ENCODE data around the gene TTBK1.

Gene TTBK1

GRCh38 chr6:43308101-43308989 is 65.1 kb downstream of the TTBK1 start, which contains the start of gene CRIP3:
Gene CRIP3, minus strand, starts transcription at chr6:43308826. Its CDS starts 34 bp downstream, at chr6:43308792.
- no peak for FAIRE-seq

- FAIRE-seq = no peak
These were observed 65.8 kb downstream of the TTBK1 start for GRCh38 chr6:43308990-43309477.

- FAIRE-seq = no peak
These were observed 66.9 kb downstream of the TTBK1 start for GRCh38 chr6:43310134-43310533.

- FAIRE-seq = no peak
These were observed 67.3 kb downstream of the TTBK1 start for GRCh38 chr6:43310624-43311023.

- no peak for FAIRE-seq
These were observed 68.4 kb downstream of the TTBK1 start for GRCh38 chr6:43311666-43312065.

- FAIRE-seq = no peak
These were observed 70.5 kb downstream of the TTBK1 start for GRCh38 chr6:43313813-43314212.

- FAIRE-seq = no peak
These were observed 74.7 kb downstream of the TTBK1 start for GRCh38 chr6:43318011-43318410.

- no peak for FAIRE-seq
These were observed 82.6 kb downstream of the TTBK1 start for GRCh38 chr6:43325876-43326275.

- no peak for FAIRE-seq
These were observed 85.2 kb downstream of the TTBK1 start for GRCh38 chr6:43328528-43328927.

GRCh38 chr6:43331470-43331869 is 88.2 kb downstream of the TTBK1 start:
- FAIRE-seq = no peak

GRCh38 chr6:43331891-43332290 is 88.6 kb downstream of the TTBK1 start:
- FAIRE-seq = no peak

- peak; percentile 86 for FAIRE-seq
These were observed 91.3 kb downstream of the TTBK1 start for GRCh38 chr6:43334466-43335095.

GRCh38 chr6:43335469-43335868 is 92.2 kb downstream of the TTBK1 start:
- no peak for FAIRE-seq

GRCh38 chr6:43336382-43336781 is 93.1 kb downstream of the TTBK1 start:
- no peak for FAIRE-seq

Data from TTC549 (cell line).